ENCODE results near the gene TOX2. TPM values are rescaled to one million over a fixed set of nuclear protein-coding genes. Genes with fewer than 3 reads are reported as not detected.

The TOX2 gene
- total RNA-seq, 3 donors from 2014 or later (not counting 1 experiment from before 2014, with no cell fraction given): 0.93 to 1.8 (median 1.2) TPM

DNA sequence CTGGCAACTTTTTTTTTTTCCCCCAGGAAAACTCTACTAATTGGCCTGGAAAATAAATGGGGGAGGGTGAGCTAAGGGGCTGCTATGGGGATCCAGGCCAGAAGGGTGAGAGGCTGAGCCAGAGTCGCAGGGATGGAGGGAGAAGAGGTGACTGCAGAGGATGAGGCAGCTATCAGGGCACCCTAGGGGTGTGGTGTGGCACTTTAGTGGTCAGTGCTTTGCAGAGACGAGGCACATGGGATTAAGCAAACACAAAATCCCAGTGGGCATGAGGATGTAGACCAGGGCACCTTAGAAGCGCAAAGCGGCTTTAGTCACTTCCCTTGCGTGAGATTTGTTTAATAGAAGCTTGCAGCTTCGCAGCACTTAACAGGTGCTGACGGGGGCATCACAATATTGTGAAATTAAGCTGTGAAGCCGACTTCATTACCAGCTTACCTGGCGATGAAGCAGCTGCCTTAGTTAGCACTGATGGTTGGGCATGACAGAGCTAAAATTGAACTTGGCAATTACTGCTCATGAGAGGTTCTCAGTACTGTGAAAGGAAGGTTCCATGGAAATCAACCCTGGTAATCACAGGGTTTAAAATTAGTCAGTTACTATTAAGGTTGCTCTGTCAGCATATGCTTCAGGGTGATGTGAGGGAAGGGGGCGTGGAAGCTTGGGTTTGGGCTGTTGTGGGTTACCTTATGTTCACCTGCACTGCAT is 26.0 kb downstream of the TOX2 start:
- Mint-ChIP-seq H3K36me3 (no peaks in the 10 kb centered on the region), H3K27me3 (ENCODE audit: low read depth in 2 of 2) (peaks cover 53 to 73% of the 10 kb centered on the region in 2 donors), H3K4me3 (no peak overlapping the region), H3K4me1 (peaks cover 39 to 61% of the 10 kb centered on the region in 2 donors), H3K9me3 (no peaks in the 10 kb centered on the region), H3K27ac (no peak overlapping the region)
- ATAC-seq (no peak), DNase-seq (no peak)
- TF ChIP-seq, protein P1, sequence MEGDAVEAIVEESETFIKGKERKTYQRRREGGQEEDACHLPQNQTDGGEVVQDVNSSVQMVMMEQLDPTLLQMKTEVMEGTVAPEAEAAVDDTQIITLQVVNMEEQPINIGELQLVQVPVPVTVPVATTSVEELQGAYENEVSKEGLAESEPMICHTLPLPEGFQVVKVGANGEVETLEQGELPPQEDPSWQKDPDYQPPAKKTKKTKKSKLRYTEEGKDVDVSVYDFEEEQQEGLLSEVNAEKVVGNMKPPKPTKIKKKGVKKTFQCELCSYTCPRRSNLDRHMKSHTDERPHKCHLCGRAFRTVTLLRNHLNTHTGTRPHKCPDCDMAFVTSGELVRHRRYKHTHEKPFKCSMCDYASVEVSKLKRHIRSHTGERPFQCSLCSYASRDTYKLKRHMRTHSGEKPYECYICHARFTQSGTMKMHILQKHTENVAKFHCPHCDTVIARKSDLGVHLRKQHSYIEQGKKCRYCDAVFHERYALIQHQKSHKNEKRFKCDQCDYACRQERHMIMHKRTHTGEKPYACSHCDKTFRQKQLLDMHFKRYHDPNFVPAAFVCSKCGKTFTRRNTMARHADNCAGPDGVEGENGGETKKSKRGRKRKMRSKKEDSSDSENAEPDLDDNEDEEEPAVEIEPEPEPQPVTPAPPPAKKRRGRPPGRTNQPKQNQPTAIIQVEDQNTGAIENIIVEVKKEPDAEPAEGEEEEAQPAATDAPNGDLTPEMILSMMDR (IDR thresholded peaks at IDR 0.05): no peak
- Histone ChIP-seq H3K27ac (ENCODE audit: low read length) (no peak overlapping the region), H3K9me3 (ENCODE audit: control insufficient read depth, insufficient read depth, low read length) (no peaks in the 10 kb centered on the region), H3K27me3 (ENCODE audit: control insufficient read depth, insufficient read depth, low read length) (peaks cover 16% of the 10 kb centered on the region), H3K4me1 (ENCODE audit: control insufficient read depth, insufficient read depth, low read length) (peaks cover 45% of the 10 kb centered on the region), H3K36me3 (ENCODE audit: control insufficient read depth, insufficient read depth, low read length) (no peaks in the 10 kb centered on the region), H3K4me3 (ENCODE audit: low read length) (no peak overlapping the region)
- intact Hi-C loops (cut with micrococcal nuclease): no loop called here
- 89% methylated on average over 10 of the region's 10 CpGs for WGBS (ENCODE audit: insufficient coverage)

DNA sequence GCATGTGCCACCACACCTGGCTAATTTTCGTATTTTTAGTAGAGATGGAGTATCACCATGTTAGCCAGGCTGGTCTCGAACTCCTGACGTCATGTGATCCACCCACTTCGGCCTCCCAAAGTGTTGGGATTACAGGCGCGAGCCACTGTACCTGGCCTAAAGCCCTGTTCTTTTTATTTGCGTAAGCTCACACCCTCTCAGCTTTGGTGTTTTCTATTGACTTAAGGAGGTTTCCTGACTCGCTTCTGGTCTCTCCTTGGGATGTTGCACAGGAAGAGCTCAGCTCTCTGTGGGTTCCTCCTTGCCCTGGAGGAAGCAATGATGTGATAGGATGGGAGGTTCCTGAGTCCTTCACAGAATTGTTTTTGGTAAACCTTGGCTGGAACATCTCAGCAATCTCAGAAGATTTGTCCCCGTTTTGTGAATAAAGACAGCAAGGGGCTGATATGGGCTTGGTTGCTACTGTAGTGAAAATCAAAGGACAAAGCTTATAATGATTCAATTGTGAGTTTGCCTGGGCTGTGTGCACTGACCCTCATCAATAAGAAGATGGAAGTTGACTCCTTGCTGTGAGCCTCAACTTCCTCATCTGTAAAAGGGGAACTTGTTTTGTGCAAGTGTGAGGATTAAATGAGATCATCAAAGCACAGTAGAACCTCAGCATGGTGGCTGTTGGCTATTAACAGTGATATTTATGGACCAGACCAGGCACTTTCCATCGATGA is 27.0 kb downstream of the TOX2 start:
- Mint-ChIP-seq H3K27me3 (ENCODE audit: low read depth in 2 of 2) (peaks cover 55 to 77% of the 10 kb centered on the region in 2 donors), H3K4me1 (peaks cover 45 to 68% of the 10 kb centered on the region in 2 donors), H3K4me3 (peak overlapping the region; percentile 64), H3K36me3 (no peaks in the 10 kb centered on the region), H3K9me3 (no peaks in the 10 kb centered on the region), H3K27ac (peak overlapping the region in 1 of 2 donors; percentile 75)
- Histone ChIP-seq H3K36me3 (ENCODE audit: control insufficient read depth, insufficient read depth, low read length) (no peaks in the 10 kb centered on the region), H3K4me1 (ENCODE audit: control insufficient read depth, insufficient read depth, low read length) (peaks cover 45% of the 10 kb centered on the region), H3K27ac (ENCODE audit: low read length) (no peak overlapping the region), H3K27me3 (ENCODE audit: control insufficient read depth, insufficient read depth, low read length) (peaks cover 26% of the 10 kb centered on the region), H3K4me3 (ENCODE audit: low read length) (no peak overlapping the region), H3K9me3 (ENCODE audit: control insufficient read depth, insufficient read depth, low read length) (no peaks in the 10 kb centered on the region)
- peak; percentile 21 to 52 (median 24) for ATAC-seq
- intact Hi-C loops (cut with micrococcal nuclease): loop anchor here (1.0 kb wide), 1 partner anchor 18 kb away; no protein-coding TSS in a partner anchor
- DNase-seq: no peak
- WGBS (ENCODE audit: insufficient coverage): 58% methylated on average over 10 of the region's 10 CpGs
- TF ChIP-seq, protein P1 (IDR thresholded peaks at IDR 0.05): no peak

DNA sequence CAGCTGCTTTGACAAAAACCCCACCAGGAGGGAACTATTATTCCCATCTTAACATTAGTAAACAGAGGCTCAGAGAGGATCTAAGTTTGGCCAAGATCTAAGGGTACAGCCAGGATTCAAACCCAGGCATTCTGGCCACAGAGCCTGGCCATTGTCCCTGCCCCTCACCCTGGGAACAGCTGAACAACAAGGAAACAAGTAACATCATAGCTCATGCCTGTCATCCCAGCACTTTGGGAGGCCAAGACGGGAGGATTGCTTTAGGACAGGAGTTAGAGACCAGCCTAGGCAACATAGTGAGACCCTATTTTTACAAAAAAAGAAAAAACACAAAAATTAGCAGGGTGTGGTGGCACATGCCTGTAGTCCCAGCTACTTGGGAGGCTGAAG is 27.5 kb downstream of the TOX2 start:
- intact Hi-C loops (cut with micrococcal nuclease): loop anchor here (1.0 kb wide), 1 partner anchor 17 kb away; no protein-coding TSS in a partner anchor
- Mint-ChIP-seq H3K27ac (peak overlapping the region in 1 of 2 donors; percentile 75), H3K36me3 (no peaks in the 10 kb centered on the region), H3K4me3 (peak overlapping the region; percentile 64), H3K27me3 (ENCODE audit: low read depth in 2 of 2) (peaks cover 52 to 76% of the 10 kb centered on the region in 2 donors), H3K4me1 (peaks cover 45 to 66% of the 10 kb centered on the region in 2 donors), H3K9me3 (no peaks in the 10 kb centered on the region)
- WGBS (ENCODE audit: insufficient coverage): 83% methylated on average over 1 of the region's 1 CpG
- peak overlapping the region; percentile 9 for H3K27ac ChIP-seq (ENCODE audit: low read length)
- H3K27me3 ChIP-seq (ENCODE audit: control insufficient read depth, insufficient read depth, low read length): peaks cover 28% of the 10 kb centered on the region
- no peaks in the 10 kb centered on the region for H3K36me3 ChIP-seq (ENCODE audit: control insufficient read depth, insufficient read depth, low read length)
- ATAC-seq (peak in 1 of 3 donors; percentile 5), DNase-seq (no peak)
- H3K9me3 ChIP-seq (ENCODE audit: control insufficient read depth, insufficient read depth, low read length): no peaks in the 10 kb centered on the region
- TF ChIP-seq, protein P1 (IDR thresholded peaks at IDR 0.05): no peak
- H3K4me1 ChIP-seq (ENCODE audit: control insufficient read depth, insufficient read depth, low read length): peaks cover 45% of the 10 kb centered on the region
- H3K4me3 ChIP-seq (ENCODE audit: low read length): no peak overlapping the region
